GM18861 (cell line): ENCODE measurements around the gene ST6GAL1.
"Not testable (repeated sequence)": the region's sequence is repeated elsewhere in the genome, so short reads cannot be mapped to it uniquely, and the experiment has no call there.

Experiments used
- ATAC-seq: cut with Tn5 transposase; IDR thresholded peaks from one replicate; pipeline ENCODE4 v1.9.1; 2021; ENCODE audit not compliant: unreplicated experiment

Gene ST6GAL1

DNA sequence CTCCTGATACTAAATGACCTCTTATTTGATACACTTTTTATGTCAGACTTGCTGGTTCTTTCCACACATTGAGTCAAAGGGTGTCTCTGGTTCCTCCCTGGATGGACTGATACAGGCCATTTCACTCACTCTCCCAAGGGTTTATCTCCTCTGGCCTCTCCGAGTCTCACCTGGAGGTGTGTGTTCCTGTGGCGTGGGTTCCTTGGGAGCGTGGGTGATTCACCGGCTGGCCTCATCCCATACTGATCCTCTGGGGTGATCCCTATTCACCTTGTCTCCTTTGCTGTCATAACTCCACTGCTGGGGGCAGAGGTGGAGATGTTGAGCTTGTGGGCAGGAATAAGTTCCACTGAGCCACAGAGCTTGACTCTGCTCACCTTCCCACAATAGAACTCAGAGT is 61.1 kb downstream of the ST6GAL1 start:
- ATAC-seq: no peak

DNA sequence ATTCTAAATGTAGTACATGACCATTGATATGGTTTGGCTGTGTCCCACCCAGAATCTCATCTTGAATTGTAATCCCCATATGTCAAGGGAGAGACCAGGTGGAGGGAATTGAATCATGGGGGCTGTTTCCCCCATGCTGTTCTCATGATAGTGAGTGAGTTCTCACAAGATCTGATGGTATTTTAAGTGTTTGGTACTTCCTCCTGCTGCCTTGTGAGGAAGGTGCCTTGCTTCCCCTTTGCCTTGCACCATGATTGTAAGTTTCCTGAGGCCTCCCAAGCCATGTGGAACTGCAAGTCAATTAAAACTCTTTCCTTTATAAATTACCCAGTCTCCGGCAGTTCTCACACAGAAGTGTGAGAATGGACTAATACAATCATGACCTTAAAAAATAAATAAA is 61.8 kb downstream of the ST6GAL1 start:
- ATAC-seq: not testable (repeated sequence)

DNA sequence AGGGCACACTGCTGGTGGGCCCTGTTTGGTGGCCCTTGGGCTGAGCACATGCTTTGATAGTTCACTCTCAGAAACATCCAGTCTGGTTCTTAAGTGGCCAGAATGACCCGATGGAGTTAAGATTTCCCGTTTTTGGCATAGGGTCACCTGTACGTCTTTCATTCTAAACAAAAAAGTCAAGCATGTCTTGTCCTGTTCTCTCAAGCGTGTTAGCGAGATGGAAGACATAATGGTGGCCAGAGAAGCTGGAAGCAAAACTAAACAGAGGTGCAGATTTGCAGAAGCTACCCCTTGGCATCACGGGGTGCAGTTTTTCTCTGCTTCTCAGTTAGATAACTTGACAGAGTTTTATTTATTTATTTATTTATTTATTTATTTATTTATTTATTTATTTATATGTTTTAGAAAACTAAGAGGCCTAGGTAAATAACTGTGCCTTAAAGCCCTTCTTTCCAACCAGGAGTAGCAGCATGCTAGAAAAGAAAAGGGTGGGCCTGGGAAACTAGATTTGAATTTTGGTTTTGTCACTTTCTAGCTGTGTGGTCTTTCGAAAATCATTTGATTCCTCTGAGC is 63.0 kb downstream of the ST6GAL1 start:
- ATAC-seq: no peak

DNA sequence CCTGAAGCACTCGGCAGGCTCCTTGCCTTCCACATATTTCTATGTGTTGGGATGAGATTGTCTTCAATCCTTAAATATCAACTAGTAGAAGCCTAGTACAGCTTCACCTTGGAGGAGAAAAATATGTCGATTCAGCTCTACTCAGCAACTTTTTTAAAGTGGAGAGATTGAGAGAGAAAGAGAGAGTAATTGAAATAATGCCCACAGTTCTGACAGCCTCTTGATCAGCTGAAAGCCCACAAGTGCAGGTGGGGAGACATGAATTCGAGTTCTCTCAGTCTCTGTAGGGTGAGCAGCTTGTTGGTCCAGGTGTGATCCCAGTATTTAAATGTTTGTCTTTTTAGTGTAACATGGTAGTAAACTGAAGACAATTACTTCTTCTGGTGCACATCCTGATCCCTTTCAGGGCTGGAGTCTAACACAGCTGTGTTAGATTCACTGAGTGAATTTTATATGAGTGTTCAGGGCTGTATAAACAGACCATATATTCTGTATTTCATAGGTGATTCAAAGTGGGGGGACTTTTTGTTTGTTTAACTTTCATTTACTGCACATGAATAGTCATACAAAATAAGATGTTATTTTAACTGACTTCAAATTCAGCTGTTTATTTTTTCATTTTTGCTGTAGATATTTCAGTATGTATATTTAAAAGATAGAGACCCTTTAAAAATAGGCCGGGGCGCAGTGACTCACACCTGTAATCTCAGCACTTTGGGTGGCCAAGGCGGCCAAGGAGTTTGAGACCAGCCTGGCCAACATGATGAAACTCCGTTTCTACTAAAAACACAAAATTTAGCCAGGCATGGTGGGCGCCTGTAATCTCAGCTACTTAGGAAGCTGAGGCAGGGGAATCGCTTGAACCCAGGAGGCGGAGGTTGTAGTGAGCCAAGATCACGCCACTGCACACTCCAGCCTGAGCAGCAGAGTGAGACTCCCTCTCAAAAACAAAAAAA is 64.0 kb downstream of the ST6GAL1 start:
- ATAC-seq: no peak

DNA sequence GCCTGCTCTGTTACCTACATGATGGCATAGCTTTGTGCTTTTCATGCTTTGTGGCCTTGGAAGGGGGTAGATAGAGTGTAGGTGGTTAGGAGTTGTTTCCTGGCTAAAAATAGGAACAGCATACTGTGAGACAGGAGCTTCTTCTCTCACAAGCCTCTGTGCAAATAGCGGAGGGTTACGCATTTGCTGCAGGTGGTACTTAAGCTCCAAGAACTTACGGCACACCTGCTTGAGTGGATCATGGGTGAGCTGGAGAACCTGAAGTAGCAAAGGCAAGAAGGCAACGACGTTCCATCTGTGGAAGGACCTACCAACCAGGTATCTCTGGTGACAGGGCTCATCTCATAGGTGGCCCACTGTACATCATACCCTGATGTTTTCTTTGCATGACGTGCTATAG is 66.0 kb downstream of the ST6GAL1 start:
- no peak for ATAC-seq

DNA sequence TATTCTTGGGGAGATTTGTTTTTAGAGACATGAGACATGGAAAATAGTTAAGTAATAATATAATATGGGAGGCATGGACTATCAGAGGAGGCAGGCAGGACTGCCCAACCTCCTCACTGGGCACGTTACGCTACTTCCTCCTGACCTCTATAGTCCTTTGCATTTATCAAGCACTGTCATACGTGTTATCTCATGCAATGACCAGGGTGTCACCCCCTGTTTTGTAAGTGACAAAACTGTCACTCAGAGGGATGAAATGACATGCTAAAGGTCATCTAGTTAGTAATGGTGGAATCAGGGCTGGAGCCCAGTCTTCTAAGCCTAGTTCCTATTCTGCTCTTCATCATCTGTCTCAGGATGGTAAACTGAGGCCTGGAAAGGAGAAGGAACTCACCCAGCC is 66.7 kb downstream of the ST6GAL1 start:
- no peak for ATAC-seq

DNA sequence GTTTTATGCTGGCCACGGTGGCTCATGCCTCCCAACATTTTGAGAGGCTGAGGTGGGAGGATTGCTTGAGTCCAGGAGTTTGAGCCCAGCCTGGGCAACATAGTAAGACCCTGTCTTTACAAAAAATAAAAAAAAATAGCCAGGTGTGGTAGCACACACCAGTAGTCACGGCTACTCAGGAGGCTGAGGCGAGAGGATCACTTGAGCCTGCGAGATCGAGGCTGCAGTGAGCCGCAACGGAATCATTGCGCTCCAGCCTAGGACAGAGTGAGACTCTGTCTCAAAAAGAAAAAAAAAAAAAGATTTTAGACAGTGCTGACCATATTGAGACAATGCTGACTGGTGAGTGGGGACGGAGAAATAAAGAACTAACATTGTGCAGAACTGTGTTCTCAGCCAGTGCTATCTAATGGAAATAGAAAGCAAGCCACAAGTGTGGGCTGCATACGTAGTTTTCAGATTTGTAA is 67.2 kb downstream of the ST6GAL1 start:
- ATAC-seq: no peak

DNA sequence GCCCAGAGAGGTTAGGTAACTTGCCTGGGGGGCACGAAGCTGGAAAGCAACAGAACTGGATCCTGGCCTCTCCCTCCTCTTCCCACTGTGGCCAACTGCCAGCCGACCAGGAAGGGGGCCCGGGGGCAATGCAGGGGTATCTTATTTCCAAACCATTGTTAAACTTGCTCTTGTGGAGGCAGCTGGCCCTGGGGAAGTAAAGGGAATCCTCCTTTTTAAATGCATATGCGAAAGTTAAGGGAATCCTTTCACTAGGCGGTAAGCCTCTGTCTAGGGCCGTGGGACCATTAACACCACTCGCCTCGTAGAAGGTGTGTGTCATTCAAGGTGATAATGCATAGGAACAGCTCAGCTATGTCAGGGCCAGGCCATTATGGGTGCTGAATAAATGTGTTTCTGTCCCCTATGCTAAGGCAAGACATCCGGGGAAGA is 68.6 kb downstream of the ST6GAL1 start:
- no peak for ATAC-seq

DNA sequence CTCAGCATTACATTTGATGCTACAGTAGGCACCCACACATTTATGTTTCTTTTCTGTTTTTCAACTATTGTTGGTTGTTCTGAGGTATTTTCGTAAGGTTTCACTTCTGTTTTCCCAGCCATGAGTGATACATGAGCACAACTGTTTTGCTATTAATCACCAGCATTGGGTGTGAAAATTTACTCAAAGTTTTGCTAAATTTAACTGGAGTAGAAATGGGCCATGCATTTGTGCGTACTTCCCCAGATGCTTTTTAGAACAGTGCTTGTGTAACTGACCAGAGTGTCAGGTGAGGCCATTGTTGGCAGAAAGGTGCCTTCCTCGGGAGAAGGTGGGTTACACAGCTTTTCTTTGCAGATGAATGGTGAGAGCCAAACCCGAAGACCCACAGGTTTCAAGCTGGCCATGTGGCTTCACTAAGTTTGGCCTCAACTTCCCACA is 70.4 kb downstream of the ST6GAL1 start:
- peak; percentile 53 for ATAC-seq

DNA sequence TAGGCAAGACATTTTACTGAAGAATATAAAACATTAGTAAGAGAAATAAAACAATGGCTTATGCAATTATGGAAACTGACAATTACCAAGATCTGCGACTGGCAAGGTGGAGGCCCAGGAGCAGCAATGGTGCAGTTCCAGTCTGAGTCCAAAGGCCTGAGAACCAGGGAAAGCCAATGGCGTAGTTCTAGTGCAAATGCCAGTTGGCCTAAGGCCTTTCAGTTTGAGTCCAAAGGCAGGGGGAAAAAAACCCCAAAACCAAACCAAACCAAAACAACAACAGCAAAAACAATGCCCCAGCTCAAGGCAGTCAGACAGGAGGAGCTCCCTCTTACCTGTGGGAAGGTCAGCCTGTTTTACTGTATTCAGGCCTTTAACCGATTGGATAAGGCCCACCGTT is 72.6 kb downstream of the ST6GAL1 start:
- no peak for ATAC-seq

DNA sequence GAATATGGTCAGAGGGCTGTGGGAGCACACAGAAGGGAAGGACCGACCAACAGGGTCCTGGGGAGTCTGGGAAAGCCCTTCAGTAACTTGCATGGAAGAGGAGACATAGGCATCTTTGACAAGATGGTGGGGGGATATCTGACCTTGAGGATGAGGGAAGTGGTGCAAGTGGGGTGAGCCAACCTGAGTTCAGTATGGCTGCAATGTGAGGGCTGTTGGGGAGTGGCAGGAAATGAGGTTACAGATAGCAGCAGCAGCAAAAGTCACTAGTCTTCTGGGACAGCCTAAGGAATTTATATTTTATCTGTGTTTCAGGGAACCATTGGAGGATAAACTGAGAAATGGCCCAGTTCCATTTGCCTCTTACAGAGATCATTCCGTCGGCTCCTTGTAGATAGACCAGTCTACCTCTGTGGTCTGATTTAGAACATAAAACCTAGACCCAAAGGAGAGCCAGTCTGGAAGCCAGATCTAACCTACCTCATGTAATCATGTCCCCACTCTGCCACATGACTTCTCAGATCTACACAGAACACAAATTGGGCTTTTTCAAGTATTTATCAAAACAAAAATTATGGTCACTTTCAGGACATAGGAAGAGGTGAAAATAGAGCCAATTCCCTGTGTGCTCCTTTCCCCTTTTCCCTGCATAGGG is 75.6 kb downstream of the ST6GAL1 start:
- no peak for ATAC-seq

DNA sequence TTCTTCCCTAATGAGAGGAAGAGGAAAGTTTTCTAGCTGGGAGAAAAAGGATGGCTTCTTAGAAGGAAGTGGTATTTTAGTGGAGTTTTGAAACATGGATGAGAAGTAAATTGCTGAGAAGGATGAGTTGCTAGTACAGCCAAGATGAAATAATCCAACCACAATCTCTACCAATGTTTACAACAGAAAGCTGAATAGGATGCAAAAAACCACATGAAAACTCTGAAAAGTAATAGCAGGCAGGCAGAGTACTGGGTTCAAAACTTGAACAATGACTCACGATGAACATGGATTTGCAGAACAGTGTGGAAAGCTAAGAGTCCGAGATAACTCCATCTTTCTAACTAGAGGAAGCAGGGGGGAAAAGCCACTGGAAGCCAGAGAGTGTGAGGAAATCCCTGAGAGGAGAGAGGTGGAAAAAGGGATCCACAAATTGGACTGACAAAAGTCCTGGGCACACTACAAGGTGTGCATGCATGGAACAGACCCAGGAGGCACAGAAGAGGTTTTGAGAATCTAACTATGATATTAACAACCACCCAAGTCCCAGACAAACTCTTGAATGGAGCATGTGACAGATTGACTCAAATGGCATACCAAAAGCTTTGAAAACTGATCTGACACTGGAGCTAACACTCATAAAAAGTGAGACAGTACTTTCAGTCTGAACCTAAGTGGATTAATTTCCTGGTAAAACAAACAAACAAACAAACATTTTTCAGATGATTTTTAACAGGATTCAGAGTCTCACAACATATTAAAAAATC is 76.7 kb downstream of the ST6GAL1 start:
- ATAC-seq: no peak

DNA sequence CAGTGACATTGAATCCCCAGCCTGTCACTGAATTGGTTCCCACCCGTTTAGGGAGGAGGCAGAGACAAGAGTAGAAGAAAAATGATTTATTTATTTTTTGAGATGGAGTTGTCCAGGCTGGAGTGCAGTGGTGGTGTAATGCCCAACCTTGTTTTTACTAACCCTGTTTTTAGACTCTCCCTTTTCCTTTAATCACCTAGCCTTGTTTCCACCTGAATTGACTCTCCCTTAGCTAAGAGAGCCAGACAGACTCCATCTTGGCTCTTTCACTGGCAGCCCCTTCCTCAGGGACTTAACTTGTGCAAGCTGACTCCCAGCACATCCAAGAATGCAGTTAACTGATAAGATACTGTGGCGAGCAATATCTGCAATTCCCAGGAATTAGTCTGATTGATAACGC is 80.1 kb downstream of the ST6GAL1 start:
- not testable (repeated sequence) for ATAC-seq

DNA sequence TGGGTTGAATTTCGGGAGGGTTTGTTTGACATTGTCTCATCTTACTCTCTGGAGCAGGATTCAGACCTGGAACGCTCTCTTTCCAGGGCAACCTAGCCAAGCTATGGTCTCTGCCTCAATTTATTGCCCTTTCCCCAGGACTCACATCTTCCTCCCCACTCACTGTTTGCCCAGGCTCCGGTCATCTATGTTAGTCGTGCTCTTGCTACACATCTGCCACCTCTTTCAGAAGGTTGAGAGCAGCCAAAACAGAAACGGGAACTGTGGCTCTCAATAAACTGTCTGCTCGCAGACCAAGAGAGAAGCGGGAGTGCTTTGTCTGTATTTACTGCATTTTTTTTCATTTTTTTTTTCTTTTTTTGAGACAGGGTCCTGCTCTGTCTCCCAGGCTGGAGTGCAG is 81.6 kb downstream of the ST6GAL1 start:
- ATAC-seq: no peak

DNA sequence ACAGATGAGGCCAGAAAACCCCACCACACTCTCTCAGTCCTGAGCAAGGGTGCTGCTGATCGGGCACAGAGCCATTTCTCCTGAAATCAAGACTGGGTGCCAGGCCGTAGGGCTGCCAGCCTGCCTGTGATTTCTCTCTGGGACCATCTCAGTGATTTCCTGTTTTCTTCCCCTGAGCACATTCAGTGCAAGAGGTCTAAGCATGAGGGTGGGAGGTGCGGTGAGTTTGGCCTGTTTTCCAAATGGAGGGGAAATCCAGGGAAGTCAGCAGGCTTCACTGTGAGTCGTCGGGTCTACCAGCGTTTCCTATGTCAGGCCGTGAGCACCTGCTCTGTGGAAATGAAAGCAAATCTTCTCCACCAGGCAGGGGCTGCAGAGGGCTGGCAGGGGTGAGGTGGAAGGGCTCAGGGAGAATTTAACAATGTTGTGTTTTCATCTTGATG is 82.3 kb downstream of the ST6GAL1 start:
- no peak for ATAC-seq

DNA sequence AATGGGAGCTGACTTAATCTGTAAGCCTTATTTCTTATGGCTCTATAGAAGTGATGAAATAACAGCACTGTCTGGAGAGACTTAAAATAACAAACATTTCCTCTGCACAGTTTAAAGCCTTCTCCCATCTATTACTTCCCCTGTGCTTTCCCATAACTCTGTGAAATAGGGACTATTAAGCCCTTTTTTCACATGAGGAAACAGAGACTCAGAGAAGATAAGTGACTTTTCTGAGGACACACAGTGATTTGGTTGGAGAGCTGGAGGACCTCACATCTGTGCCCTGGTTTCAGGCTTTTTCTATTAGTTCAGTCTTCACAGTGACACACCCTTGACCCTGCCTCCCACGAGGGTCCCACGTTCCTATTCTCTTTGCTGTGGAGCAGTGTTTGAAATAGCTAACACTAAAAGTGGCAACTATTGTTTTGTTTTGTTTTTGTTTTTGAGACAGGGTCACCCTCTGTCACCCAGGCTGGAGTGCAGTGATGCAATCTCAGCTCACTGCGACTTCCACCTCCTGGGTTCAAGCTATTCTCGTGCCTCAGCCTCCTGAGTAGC is 82.9 kb downstream of the ST6GAL1 start:
- no peak for ATAC-seq

DNA sequence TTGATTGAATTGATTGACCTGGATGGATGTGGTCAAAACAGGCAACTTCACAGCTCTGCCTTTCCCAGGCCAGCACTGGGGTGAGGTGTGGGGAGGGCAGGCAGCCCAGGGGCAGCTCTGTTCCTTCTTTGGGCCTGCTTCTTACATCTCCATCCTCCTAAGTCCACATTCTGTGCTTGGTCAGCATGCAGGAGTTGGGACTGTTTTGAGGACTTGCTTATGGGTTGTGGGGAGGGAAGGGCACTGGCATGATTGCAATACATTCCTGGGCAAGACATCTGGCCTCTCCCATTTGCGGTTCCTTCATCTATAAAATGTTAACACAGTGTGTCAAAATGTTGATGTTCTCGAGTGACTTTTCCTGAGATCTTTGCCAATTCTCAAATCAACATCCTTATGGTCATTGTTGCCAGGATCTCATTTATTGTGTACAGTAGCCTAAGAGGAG is 84.1 kb downstream of the ST6GAL1 start:
- no peak for ATAC-seq

DNA sequence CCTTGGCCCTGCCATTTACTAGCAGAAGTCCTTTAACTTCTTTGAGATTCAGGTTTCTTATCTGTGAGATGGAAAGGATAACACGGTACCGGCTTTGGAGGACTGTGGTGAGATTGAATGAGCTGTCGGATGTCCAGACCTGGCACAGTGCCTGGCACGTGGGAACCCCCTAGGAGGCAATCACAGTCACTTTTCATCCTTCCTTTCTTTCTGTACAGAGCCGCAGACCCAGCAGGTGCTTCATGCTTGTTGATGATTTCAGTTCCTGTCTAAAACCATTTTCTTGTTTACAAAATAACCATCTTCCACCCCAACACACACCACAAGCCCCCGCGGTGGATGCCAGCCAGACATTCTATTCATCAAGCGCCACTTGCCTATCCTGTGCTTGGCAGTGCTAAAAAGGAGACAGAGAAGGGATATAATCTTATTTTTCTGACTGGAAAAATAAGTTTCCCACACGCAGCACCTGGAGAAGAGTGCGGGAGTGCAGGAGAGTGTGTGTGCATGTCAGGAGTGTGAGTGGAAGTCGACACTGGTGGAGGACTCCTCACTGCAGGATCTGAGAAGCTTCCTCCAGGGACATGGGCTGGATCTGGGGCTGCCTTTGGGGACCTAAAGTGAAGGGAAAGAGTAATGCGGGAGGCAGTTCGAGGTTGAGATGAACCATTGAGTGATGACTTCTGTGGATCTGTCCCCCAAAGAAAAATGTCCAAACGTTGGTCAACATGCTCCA is 85.7 kb downstream of the ST6GAL1 start:
- peak; percentile 63 for ATAC-seq

DNA sequence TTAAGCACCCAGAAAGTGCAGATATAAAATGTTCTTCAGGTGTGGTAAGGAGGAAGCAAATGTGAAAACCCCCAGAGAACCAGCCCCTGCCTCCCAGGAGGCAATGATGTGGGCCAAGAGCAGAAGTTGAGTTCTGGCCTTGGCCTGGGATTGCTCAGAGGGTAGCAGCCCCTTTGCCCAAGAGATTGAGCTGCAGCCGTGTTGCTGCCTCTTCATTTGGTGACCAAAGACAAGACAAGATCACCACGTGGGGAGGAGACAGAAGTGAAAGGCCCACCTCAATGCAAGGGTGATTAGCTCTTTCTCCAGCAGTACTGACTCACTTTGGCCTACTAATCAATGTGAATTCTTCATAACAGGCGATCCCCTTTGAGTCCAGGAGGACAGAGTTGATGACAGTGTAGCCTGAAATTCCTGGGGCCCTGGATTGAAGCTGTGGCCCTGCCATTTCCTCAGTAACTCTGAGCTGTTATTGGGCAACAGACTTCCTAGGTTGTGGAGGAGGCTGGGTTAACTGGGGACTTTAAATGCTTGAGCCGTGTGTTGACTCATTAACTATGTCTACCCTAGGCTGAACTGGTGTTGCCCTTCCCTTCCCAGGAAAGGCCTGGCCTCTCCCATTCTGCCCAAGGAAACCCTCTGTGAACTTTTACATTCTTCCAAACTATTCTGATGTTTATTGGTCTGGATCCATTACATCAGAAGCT is 86.5 kb downstream of the ST6GAL1 start:
- ATAC-seq: peak; percentile 36
